Adrenal gland (tissue), 5 donors: Measurements from ENCODE around the gene NRXN3.

ENCODE experiments used
- CTCF ChIP-seq, 6 experiments: fragments of 450-650 bp in 4 of 6; fragments of 200-600 bp in 2 of 6; sonication (generic) in 1 of 6; IDR thresholded peaks; 1 replicate in 5 of 6; 2 replicates in 1 of 6; pipeline versions ENCODE4 v1.5.1 to v1.8.0; 2016 to 2021; ENCODE audit warnings: antibody characterized with exemption in 6 of 6, mild to moderate bottlenecking in 2 of 6, moderate library complexity in 1 of 6
- POLR2A ChIP-seq, 2 donors: fragments of 450-650 bp; IDR thresholded peaks; one replicate each; pipeline ENCODE4 v1.6.1; 2017; ENCODE audit warnings: antibody characterized with exemption in 2 of 2, mild to moderate bottlenecking in 2 of 2, moderate library complexity in 1 of 2
- donor health status: DM: no; HTN: no; CAD: no.

- TF ChIP-seq POLR2A (IDR thresholded peaks at IDR 0.05) (no peak), CTCF (IDR thresholded peaks at IDR 0.05) (no peak)
These were observed 1413.7 kb downstream of the NRXN3 start for GRCh38 chr14:79583738-79584408.
